ENCODE data around the gene TMPRSS3.

DNA sequence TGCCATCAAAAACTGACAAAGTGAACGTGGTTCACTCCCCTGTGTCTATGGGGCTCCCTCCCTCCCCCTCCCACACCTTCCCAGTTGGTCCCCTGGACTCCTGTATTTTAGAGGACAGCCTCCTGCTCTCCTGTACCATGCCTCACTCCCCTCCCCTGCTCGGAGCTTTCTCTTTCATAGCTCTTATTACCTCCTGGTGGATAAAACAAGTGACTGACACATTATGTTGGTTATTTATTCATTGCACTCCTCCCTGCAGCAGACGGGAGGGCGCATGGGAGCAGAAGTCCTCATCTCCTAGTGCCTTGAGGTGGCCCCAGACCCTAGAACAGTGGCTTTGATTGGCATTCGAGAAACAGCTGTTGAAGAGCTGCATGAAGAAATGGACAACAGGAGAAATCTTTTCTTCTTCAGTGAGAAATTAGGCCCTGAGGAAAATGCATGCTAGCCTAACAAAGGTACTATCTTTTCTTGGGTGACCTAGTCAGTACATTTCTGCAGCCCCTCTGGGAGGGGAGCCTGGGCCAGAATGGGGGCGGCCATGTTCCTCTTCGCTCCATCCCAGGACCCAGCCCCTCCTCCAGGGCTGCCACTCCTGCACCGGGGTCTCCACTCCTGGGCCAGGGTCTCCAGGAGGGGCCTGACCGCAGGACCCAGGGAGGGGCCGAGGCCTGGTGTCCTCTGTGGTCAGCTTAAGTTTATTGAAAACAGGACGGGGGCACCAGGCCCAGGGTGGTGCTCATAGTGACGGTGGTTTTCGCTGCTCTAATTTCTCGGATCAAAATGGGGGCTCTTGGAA lies 28.3 kb downstream of the TMPRSS3 start:
- TF ChIP-seq POLR2A (IDR thresholded peaks at IDR 0.05; ENCODE audit: low read depth, low read length) (no peak), TAF1 (IDR thresholded peaks at IDR 0.05; ENCODE audit: low read depth, low read length) (no peak), POLR2AphosphoS5 (IDR thresholded peaks at IDR 0.05; ENCODE audit: low read depth, low read length) (no peak), SPI1 (IDR thresholded peaks at IDR 0.05; ENCODE audit: low read depth, low read length) (no peak)
